Measurements from ENCODE around the gene UBE2Q2. TPM values are rescaled to one million over a fixed set of nuclear protein-coding genes. Genes with fewer than 3 reads are reported as not detected.
"Not testable (repeated sequence)": the region's sequence is repeated elsewhere in the genome, so short reads cannot be mapped to it uniquely, and the experiment has no call there.

Gene UBE2Q2
- total RNA-seq, 1 donor from 2014 or later = 85.5 TPM

DNA sequence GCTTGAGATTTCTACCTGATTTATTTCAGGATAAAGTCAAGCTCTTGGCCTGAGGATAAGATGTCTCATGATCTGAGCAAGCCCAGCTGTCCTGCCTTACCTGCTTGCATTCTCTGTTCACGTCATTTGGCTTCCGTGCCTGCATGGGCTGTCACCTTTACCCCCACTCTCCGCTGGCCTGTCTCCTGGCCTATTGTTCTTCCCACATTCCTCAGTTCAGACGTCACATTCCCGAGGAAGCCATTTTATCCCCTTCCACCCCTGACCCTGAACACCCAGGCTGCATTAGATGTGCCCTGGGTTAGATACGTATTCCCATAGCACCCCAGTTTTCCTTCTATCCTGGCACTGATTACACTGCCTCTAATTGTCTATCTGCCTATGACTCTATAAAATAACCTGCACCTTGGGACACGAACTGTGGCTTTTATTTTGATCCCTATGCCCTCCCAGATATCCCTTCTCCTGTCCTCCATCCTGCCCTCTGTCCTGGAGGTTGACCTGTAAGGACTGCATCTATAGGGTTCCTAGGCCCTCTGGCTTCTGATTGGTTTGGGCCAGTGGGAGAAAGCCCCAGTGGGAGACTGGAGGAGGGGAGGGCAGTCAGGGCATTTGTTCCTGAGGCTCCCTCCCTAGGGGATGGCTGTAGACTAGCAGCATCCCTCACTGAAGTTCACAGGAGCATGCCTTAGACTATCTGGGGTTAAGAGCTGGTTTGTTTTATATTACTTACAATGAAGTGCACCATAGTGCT, 19.2 kb upstream of the UBE2Q2 start:
- DNase-seq (ENCODE audit: low spot score) = no peak

GRCh38 chr15:75827691-75828090, 15.6 kb upstream of the UBE2Q2 start:
- no peak for DNase-seq (ENCODE audit: low spot score)

- no peak for DNase-seq (ENCODE audit: low spot score)
Measured at GRCh38 chr15:75828429-75828828, 14.8 kb upstream of the UBE2Q2 start.

DNA sequence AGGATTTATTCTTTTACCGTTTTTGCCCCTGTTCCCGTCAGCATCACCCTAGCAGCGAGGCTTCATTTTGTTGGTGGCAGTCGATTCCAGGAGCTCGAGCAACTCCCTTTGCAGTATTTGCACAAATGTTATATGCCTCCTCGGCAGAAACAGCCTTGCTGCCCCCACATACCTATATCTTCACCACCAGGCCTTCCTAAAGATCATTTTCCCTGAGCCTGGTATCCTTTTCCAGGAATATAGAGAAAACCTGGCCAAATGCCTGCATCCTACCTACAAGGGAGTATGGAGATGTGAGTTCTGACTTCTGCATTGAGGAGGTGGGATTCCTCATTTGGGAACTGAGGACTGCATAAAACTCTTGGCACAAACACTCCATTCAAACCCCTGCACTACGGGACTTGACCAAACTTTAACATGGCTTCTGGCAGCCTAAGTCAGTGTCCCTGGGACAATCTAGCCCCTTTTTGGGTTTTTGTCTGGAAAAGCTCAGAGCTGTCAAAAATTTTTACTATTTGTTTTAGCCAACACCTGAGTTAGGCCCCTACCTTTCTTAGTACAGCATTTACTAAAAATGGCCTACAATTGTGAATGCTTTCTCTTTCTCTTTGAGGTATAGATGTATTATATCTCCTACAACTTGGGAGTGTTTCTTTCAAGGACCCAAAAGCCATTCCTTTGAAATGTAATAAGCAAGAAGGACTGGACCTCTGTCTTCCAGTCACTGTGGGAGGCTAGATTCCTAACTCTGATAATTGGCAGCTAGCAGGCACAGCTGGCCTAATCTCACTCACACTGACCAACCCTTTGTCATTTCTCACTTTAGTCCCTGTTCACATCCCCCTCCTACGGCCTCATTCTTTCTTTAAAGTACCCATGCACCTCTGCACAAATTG, 12.1 kb upstream of the UBE2Q2 start:
- no peak for DNase-seq (ENCODE audit: low spot score)

DNA sequence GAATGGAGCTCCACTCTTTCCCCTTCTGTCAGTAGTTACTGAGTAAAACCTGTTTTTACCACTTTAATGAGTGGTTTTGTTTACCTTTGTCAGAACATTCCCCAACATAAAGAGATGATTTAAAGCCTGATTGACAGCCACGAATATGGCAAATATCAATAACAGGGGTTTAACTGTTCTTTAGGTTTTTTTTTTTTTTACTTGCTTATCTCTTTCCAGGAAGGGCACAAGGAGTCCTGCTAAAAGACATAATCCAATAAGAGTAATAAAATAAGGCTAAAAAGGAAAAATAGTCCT, 11.5 kb upstream of the UBE2Q2 start:
- DNase-seq (ENCODE audit: low spot score) = no peak

DNA sequence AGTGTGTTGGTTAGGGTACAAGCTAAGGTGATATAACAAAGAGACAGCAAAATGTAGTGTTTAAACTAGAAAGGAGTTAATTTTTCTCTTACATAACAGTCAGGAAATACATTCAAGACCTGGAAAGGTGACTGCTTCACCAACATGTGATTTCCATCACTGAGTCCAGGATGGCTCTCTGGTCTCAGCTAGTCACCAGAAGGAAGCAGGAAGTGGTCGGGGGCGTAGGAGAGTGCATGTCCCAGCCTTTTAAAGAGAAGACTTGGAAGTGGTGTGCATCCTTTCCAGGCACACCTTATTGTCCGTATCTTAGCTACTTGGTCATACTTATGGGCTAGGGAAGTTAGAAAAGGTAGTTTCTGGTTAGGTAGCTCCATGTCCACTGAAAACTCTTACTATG, 11.1 kb upstream of the UBE2Q2 start:
- no peak for DNase-seq (ENCODE audit: low spot score)

GRCh38 chr15:75834021-75834420, 9.2 kb upstream of the UBE2Q2 start:
- no peak for DNase-seq (ENCODE audit: low spot score)

GRCh38 chr15:75835990-75836958, 7.0 kb upstream of the UBE2Q2 start:
- DNase-seq (ENCODE audit: low spot score) = no peak

- no peak for DNase-seq (ENCODE audit: low spot score)
Measured at GRCh38 chr15:75836959-75837334, 6.3 kb upstream of the UBE2Q2 start.

GRCh38 chr15:75840659-75841058, 2.6 kb upstream of the UBE2Q2 start:
- peak; percentile 94 for DNase-seq (ENCODE audit: low spot score)

- DNase-seq (ENCODE audit: low spot score) = no peak
Measured at GRCh38 chr15:75841626-75842025, 1.6 kb upstream of the UBE2Q2 start.

DNA sequence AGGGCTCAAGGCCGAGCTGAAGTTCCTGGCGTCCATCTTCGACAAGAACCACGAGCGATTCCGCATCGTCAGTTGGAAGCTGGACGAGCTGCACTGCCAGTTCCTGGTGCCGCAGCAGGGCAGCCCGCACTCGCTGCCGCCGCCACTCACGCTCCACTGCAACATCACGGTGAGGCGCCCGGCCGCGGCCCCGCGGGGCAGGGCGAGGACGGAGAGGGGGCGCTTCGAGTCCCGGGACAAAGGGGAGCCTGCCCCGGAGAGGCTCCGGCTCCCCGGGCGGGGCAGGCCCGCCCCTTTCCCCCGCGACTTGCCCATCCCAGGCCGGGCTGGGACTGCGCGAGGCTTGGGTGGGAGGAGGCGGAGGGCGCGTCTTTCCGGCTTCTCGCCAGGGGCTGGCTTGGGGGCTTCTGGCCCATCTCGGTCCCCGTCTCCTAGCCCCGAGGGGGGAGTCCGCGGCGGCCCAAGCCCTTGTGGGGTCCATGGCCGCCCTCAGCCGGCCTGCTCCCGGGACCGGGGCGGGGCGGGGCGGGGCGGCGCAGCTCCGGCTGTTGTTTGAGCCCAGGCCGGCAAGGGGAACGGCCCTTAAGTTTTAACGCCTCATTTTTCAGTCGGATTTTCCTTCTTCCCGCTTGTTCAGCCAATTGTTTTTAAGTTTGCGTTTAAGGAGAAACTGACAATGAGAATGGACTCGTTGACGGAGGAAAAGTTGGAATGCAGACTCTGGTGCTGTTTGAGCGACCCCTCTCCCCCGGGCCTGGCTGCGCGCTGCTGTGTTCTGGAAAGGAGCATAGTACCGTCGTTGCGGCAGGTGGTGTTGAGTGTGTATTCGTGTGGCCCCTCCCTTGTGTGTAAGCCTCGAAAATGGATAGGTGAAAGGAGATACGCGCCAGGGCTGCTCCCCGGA, 683 bp downstream of the UBE2Q2 start:
- peak; percentile 79 for DNase-seq (ENCODE audit: low spot score)

GRCh38 chr15:75844629-75845335, 1.5 kb downstream of the UBE2Q2 start:
- DNase-seq (ENCODE audit: low spot score) = no peak

DNA sequence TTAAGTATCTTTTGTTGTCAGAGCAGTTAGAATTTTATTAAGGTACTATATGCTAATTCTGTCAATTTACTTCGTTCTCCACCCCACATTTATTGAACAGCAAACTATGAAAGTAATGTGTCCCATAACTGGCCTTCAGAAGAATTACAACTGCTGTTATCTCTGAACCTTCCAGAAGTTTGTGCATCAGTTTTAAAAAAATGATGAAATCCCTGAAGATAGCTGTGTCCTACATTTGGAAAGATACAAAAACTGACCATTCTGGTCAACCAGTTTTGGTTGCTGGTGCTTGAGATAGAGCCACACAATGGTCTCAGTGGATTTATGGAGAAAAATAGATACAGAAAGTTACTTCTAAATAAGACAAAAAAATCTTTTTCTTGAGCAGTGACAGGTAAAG, 5.9 kb downstream of the UBE2Q2 start:
- DNase-seq (ENCODE audit: low spot score) = no peak

DNA sequence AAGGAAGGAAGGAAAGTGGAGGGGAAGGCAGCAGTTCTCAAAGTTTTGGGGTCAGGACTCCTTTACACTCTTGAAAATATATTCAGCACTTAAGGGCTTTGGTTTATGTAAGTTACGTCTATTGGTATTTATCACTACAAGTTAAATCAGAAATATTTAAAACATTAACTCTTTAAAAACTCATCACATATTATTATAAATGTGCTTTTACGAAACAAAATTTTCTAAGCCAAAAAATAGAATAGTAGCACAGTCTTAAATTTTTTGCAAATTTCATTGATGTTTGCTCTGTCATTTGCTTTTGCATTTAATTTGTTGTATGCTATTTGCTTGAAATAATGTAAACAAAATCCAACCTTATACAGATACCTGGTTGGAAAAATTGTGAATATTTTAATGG, 7.5 kb downstream of the UBE2Q2 start:
- no peak for DNase-seq (ENCODE audit: low spot score)

DNA sequence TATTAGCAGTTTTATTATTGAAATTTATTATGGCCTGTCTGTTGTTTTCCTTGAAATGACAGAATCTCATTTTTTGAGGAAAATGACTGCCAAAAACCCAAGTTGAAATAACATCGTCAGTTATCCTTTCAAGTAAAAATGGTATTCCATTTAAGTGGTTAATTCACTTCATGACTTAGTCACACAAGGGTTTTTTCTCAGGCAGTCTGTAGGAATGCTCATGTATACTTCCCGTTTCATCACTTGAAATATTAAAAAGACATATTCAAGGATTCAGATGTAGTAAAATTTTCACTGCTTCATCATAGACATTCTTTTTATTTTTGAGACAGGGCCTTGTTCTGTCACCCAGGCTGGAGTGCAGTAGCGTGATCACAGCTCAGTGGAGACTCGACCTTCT, 8.3 kb downstream of the UBE2Q2 start:
- not testable (repeated sequence) for DNase-seq (ENCODE audit: low spot score)

- no peak for DNase-seq (ENCODE audit: low spot score)
Measured at GRCh38 chr15:75857886-75858285, 14.6 kb downstream of the UBE2Q2 start.

DNA sequence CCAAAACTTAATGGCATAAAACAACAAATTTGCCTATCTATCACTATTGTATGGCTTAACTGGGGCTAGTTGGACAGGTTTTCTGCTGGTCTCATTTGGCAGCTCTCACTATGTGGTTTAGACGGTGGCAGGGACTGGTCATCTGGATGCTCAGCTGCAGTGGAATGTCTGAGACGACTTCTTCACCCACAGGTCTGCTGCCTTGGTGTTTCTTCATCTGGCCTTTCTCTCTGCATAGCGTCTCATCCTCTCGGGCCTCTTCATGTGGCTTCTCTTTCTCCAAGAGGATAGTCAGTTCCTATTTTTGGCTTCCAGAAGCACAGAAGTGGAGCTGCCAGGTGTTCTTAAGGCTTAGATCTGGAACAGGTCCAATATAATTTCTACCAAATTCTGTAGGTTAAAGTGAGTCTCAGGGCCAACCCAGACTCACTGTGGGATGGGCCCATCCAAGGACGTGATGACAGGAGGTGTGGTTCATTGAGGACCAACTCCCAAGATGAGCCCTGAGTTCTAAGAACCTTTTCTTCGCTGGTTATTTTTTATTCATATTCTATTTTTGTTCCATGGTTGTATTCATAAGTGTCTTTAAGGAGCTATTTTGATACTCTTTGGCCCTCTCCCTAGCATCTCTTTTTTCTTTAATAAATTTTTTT, 18.6 kb downstream of the UBE2Q2 start:
- DNase-seq (ENCODE audit: low spot score) = no peak

DNA sequence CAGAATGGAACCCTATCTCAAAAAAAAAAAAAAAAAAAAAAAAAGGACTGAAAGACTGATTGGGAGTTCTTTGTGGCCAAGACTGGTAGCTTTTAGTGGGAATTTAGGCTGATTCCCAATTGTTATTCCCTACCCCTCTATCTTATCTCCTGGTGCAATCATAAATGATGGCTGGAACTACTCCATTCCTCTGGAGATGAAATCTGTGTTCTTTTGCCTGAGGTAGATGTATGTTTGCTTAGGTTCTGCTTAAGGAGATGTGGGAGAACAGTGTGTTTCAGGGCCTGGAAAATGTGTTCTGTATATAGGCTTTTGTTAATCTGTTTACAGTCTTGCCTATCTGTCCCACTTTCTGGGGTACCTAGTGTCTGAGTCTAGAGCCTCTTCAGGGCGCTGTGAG, 19.5 kb downstream of the UBE2Q2 start:
- no peak for DNase-seq (ENCODE audit: low spot score)
